H1 (cell line): ENCODE data around the gene RADX. TPM values are rescaled to one million over a fixed set of nuclear protein-coding genes. Genes with fewer than 3 reads are reported as not detected.

ENCODE experiments used
- CTCF ChIA-PET: fragments of 300-600 bp; sonication (Branson Sonifier 250); formaldehyde crosslinking; loops from one replicate; lab custom pipeline; 2021; ENCODE audit not compliant: partially characterized antibody; lab: Charles Lee
- POLR2A ChIA-PET: fragments of 300-600 bp; sonication (Branson Sonifier 250); formaldehyde crosslinking; loops from one replicate; lab custom pipeline; 2021; ENCODE audit warnings: inconsistent platforms; ENCODE audit not compliant: partially characterized antibody; lab: Charles Lee
- DNase-seq, 2 experiments: peaks; one replicate each; pipeline versions ENCODE4 v3.0.0 to v3.0.0-alpha.2; 2010 to 2022; ENCODE audit warnings: low spot score in 2 of 2, low read depth in 1 of 2, mixed read lengths in 1 of 2
- FAIRE-seq: peaks from 2 replicates; lab custom pipeline; 2011; peaks lifted over from hg19 to GRCh38; lab: Jason Lieb, UNC
- H2AFZ ChIP-seq: 2 replicates; pipeline ENCODE4 v1.8.1; 2012; ENCODE audit warnings: low read length, inconsistent platforms
- H2AK5ac ChIP-seq: 2 replicates; pipeline ENCODE4 v1.6.1; 2013; ENCODE audit warnings: low read depth, low read length
- H2BK120ac ChIP-seq: replicated peaks from 2 replicates; pipeline ENCODE3; 2013; ENCODE audit warnings: low read depth, low read length, inconsistent platforms
- H2BK12ac ChIP-seq: 2 replicates; pipeline ENCODE4 v1.6.1; 2013; ENCODE audit warnings: low read depth, low read length
- H2BK15ac ChIP-seq: 2 replicates; pipeline ENCODE4 v1.6.1; 2013; ENCODE audit warnings: low read length
- H2BK20ac ChIP-seq: 2 replicates; pipeline ENCODE4 v1.6.1; 2013; ENCODE audit warnings: low read length
- H2BK5ac ChIP-seq: 2 replicates; pipeline ENCODE4 v1.6.1; 2013; ENCODE audit warnings: low read depth, low read length
- H3K14ac ChIP-seq: 2 replicates; pipeline ENCODE4 v1.6.1; 2013; ENCODE audit warnings: inconsistent platforms; ENCODE audit not compliant: insufficient read length
- H3K18ac ChIP-seq: 2 replicates; pipeline ENCODE4 v1.6.1; 2013; ENCODE audit warnings: low read length; ENCODE audit errors: extremely low read depth
- H3K23ac ChIP-seq: 2 replicates; pipeline ENCODE4 v1.6.1; 2013; ENCODE audit warnings: inconsistent platforms; ENCODE audit not compliant: insufficient read length
- H3K23me2 ChIP-seq: 2 replicates; pipeline ENCODE4 v1.6.1; 2013; ENCODE audit warnings: low read depth, low read length
- H3K27ac ChIP-seq: 2 replicates; pipeline ENCODE4 v1.6.1; 2011; ENCODE audit warnings: low read depth, low read length, inconsistent platforms
- H3K27me3 ChIP-seq, 4 experiments: replicated peaks in 1 of 4; 1 replicate in 1 of 4; 2 replicates in 3 of 4; pipeline versions ENCODE4 v1.6.1 to v1.8.1; 2011 to 2013; ENCODE audit warnings: low read length in 3 of 4, mild to moderate bottlenecking in 3 of 4, inconsistent platforms in 2 of 4, mixed read lengths in 2 of 4, moderate library complexity in 1 of 4; ENCODE audit not compliant: control insufficient read depth in 3 of 4, insufficient read depth in 3 of 4; ENCODE audit errors: extremely low read depth in 1 of 4
- H3K36me3 ChIP-seq, 4 experiments: 2 replicates each; pipeline versions ENCODE4 v1.6.1 to v1.8.1; 2011 to 2013; ENCODE audit warnings: mild to moderate bottlenecking in 4 of 4, low read length in 3 of 4, moderate library complexity in 2 of 4, control low read depth in 1 of 4, inconsistent platforms in 1 of 4; ENCODE audit not compliant: insufficient read depth in 4 of 4, control insufficient read depth in 2 of 4
- H3K4ac ChIP-seq: replicated peaks from 2 replicates; pipeline ENCODE3; 2013; ENCODE audit warnings: low read length, low read depth, mixed read lengths, inconsistent platforms; ENCODE audit not compliant: insufficient read length
- H3K4me1 ChIP-seq, 4 experiments: replicated peaks in 1 of 4; 1 replicate in 1 of 4; 2 replicates in 3 of 4; pipeline versions ENCODE4 v1.6.1 to v1.8.1; 2011 to 2013; ENCODE audit warnings: low read length in 3 of 4, inconsistent platforms in 2 of 4, mixed read lengths in 1 of 4; ENCODE audit not compliant: insufficient read depth in 4 of 4, control insufficient read depth in 3 of 4
- H3K4me2 ChIP-seq, 2 experiments: 2 replicates each; pipeline versions ENCODE4 v1.6.1 to v1.8.1; 2011 to 2013; ENCODE audit warnings: low read depth in 2 of 2, low read length in 2 of 2, control low read depth in 1 of 2, inconsistent platforms in 1 of 2, mild to moderate bottlenecking in 1 of 2; ENCODE audit not compliant: insufficient read depth in 1 of 2
- H3K4me3 ChIP-seq, 4 experiments: fragments of 200-600, 300-600 bp in 1 of 4; sonication (generic), shearing (Covaris generic), sonication (Bioruptor Twin) in 1 of 4; 2 replicates each; pipeline versions ENCODE4 v1.5.1 to v1.8.1; 2011 to 2016; ENCODE audit warnings: low read length in 4 of 4, low read depth in 3 of 4, control low read depth in 2 of 4, inconsistent platforms in 2 of 4, mild to moderate bottlenecking in 2 of 4, mixed read lengths in 1 of 4, moderate library complexity in 1 of 4; ENCODE audit not compliant: insufficient read depth in 2 of 4; ENCODE audit errors: extremely low read depth in 1 of 4
- H3K56ac ChIP-seq: replicated peaks from 2 replicates; pipeline ENCODE3; 2013; ENCODE audit warnings: low read depth, mild to moderate bottlenecking, mixed read lengths, low read length, inconsistent platforms; ENCODE audit not compliant: insufficient read length
- H3K79me1 ChIP-seq: 2 replicates; pipeline ENCODE4 v1.6.1; 2013; ENCODE audit warnings: low read depth, low read length, control low read depth
- H3K79me2 ChIP-seq, 2 experiments: 2 replicates each; pipeline versions ENCODE4 v1.6.1 to v1.8.1; 2012 to 2013; ENCODE audit warnings: low read length in 2 of 2, mild to moderate bottlenecking in 2 of 2, inconsistent platforms in 1 of 2; ENCODE audit not compliant: insufficient read depth in 2 of 2, control insufficient read depth in 1 of 2
- H3K9ac ChIP-seq, 4 experiments: replicated peaks in 1 of 4; 1 replicate in 1 of 4; 2 replicates in 3 of 4; pipeline versions ENCODE4 v1.6.1 to v1.8.1; 2011 to 2013; ENCODE audit warnings: low read depth in 3 of 4, low read length in 3 of 4, control low read depth in 2 of 4, mild to moderate bottlenecking in 2 of 4, moderate library complexity in 2 of 4, inconsistent platforms in 1 of 4; ENCODE audit errors: extremely low read depth in 1 of 4
- H3K9me3 ChIP-seq, 2 experiments: 2 replicates each; pipeline versions ENCODE4 v1.6.1 to v1.8.1; 2012 to 2013; ENCODE audit warnings: mild to moderate bottlenecking in 2 of 2, moderate library complexity in 2 of 2, control low read depth in 1 of 2, inconsistent platforms in 1 of 2, low read depth in 1 of 2, low read length in 1 of 2, mixed read lengths in 1 of 2; ENCODE audit not compliant: insufficient read depth in 2 of 2
- H4K20me1 ChIP-seq, 2 experiments: replicated peaks in 1 of 2; 2 replicates each; pipeline versions ENCODE3 to v1.8.1; 2011 to 2013; ENCODE audit warnings: inconsistent platforms in 2 of 2, low read length in 2 of 2, mild to moderate bottlenecking in 1 of 2; ENCODE audit not compliant: insufficient read depth in 2 of 2, control insufficient read depth in 1 of 2
- H4K5ac ChIP-seq: 2 replicates; pipeline ENCODE4 v1.6.1; 2013; ENCODE audit warnings: low read length, low read depth, mixed read lengths, inconsistent platforms; ENCODE audit not compliant: insufficient read length
- H4K8ac ChIP-seq: 2 replicates; pipeline ENCODE4 v1.8.0; 2013; ENCODE audit warnings: mild to moderate bottlenecking, moderate library complexity, low read length, inconsistent platforms; ENCODE audit not compliant: insufficient read depth; ENCODE audit errors: extremely low read depth
- H4K91ac ChIP-seq: replicated peaks from 2 replicates; pipeline ENCODE3; 2013; ENCODE audit warnings: low read length, mixed read lengths, inconsistent platforms; ENCODE audit not compliant: insufficient read length
- BCL11A ChIP-seq, 2 experiments: IDR thresholded peaks; one replicate each; pipeline ENCODE4 v1.6.1; 2011; ENCODE audit warnings: low read depth in 2 of 2, low read length in 2 of 2, mild to moderate bottlenecking in 2 of 2
- CBX5 ChIP-seq: fragments of 300-800, 300-1000 bp; sonication (generic); IDR thresholded peaks from 2 replicates; pipeline ENCODE4 v1.7.1; 2016; ENCODE audit warnings: antibody characterized with exemption, low read length, low read depth
- CHD1 ChIP-seq: IDR thresholded peaks from 2 replicates; pipeline ENCODE4 v1.6.1; 2012; ENCODE audit warnings: low read depth, low read length, improper control_type of control experiment
- CTBP2 ChIP-seq: IDR thresholded peaks from 2 replicates; pipeline ENCODE4 v1.7.0; 2011; ENCODE audit warnings: borderline replicate concordance, mild to moderate bottlenecking, moderate library complexity, mixed read lengths, low read length; ENCODE audit not compliant: insufficient read depth, insufficient read length
- HDAC2 ChIP-seq, 2 experiments: fragments of 300-600 bp in 1 of 2; sonication (generic) in 1 of 2; IDR thresholded peaks; 2 replicates each; pipeline ENCODE4 v1.6.1; 2011 to 2012; ENCODE audit warnings: low read depth in 2 of 2, low read length in 2 of 2, mild to moderate bottlenecking in 2 of 2, moderate library complexity in 2 of 2, borderline replicate concordance in 1 of 2, inconsistent platforms in 1 of 2
- JUND ChIP-seq: IDR thresholded peaks from 2 replicates; pipeline ENCODE4 v1.6.1; 2011; ENCODE audit warnings: mild to moderate bottlenecking, improper control_type of control experiment, low read length
- KDM4A ChIP-seq: IDR thresholded peaks from one replicate; pipeline ENCODE4 v1.7.1; 2012; ENCODE audit warnings: low read depth, mild to moderate bottlenecking, moderate library complexity, low read length, inconsistent platforms; ENCODE audit not compliant: severe bottlenecking
- MAFK ChIP-seq: IDR thresholded peaks from 2 replicates; pipeline ENCODE4 v1.6.1; 2012; ENCODE audit warnings: low read depth, mild to moderate bottlenecking, improper control_type of control experiment, low read length
- NRF1 ChIP-seq: IDR thresholded peaks from 2 replicates; pipeline ENCODE4 v1.6.1; 2011; ENCODE audit warnings: mild to moderate bottlenecking, low read depth, low read length, improper control_type of control experiment
- POLR2A ChIP-seq, 2 experiments: IDR thresholded peaks; 1 replicate in 1 of 2; 2 replicates in 1 of 2; pipeline ENCODE4 v1.6.1; 2011; ENCODE audit warnings: low read depth in 2 of 2, low read length in 2 of 2, mild to moderate bottlenecking in 2 of 2; ENCODE audit errors: control extremely low read depth in 1 of 2
- RFX5 ChIP-seq: IDR thresholded peaks from 2 replicates; pipeline ENCODE4 v1.6.1; 2011; ENCODE audit warnings: low read depth, low read length, improper control_type of control experiment, borderline replicate concordance
- SIN3A ChIP-seq, 2 experiments: IDR thresholded peaks in 1 of 2; conservative IDR thresholded peaks in 1 of 2; 2 replicates each; pipeline ENCODE4 v1.6.1; 2011 to 2012; ENCODE audit warnings: low read length in 2 of 2, improper control_type of control experiment in 1 of 2, low read depth in 1 of 2, mild to moderate bottlenecking in 1 of 2
- SP1 ChIP-seq: IDR thresholded peaks from 2 replicates; pipeline ENCODE4 v1.6.1; 2011; ENCODE audit warnings: low read depth, low read length
- SRF ChIP-seq: IDR thresholded peaks from 2 replicates; pipeline ENCODE4 v1.6.1; 2011; ENCODE audit warnings: mild to moderate bottlenecking, low read depth, low read length, moderate library complexity
- YY1 ChIP-seq: IDR thresholded peaks from 2 replicates; pipeline ENCODE4 v1.6.1; 2011; ENCODE audit warnings: low read depth, mild to moderate bottlenecking, low read length
- WGBS, 2 experiments: shearing (Covaris generic) in 1 of 2; methylation state at CpG; one replicate each; pipeline versions ENCODE4 v1.1.6 to v1.1.7; 2013 to 2015; ENCODE audit warnings: low lambda C conversion rate in 2 of 2, mixed read lengths in 2 of 2, inconsistent platforms in 1 of 2, low coverage in 1 of 2, missing lambda C conversion rate in 1 of 2; ENCODE audit not compliant: insufficient replicate concordance in 2 of 2, insufficient coverage in 1 of 2, insufficient read length in 1 of 2; ENCODE audit errors: extremely low coverage in 1 of 2, missing lambda C conversion rate in 1 of 2; 5-methylcytosine and 5-hydroxymethylcytosine counted together
- polyA plus RNA-seq, 7 experiments: library from polyadenylated mRNA; depleted of rRNA in 3 of 7; stranded (reverse) in 5 of 7; unstranded in 2 of 7; fragments of >200 nt in 5 of 7; fragments of 200-250 nt in 2 of 7; gene quantifications; 1 replicate in 5 of 7; 2 replicates in 1 of 7; 4 replicates in 1 of 7; pipeline versions ENCODE4 v1.2.1 to v1.2.3, GENCODE V29; 2011 to 2013; ENCODE audit warnings: missing spikeins in 2 of 7, mixed read lengths in 2 of 7
- total RNA-seq: library from RNA; stranded (reverse); fragmentation: NEBNext Ultra II Directional; extraction: Animal tissue kit (Norgen Biotek cat#: 25700); gene quantifications from 2 replicates; pipeline ENCODE4 v1.2.1, GENCODE V29; 2021

RADX gene
- total and polyA plus RNA-seq, 2 of the 8 experiments (the other 6 are each of a cell fraction or from before 2014, with no cell fraction given), result 1.7 to 4.5 TPM

DNA sequence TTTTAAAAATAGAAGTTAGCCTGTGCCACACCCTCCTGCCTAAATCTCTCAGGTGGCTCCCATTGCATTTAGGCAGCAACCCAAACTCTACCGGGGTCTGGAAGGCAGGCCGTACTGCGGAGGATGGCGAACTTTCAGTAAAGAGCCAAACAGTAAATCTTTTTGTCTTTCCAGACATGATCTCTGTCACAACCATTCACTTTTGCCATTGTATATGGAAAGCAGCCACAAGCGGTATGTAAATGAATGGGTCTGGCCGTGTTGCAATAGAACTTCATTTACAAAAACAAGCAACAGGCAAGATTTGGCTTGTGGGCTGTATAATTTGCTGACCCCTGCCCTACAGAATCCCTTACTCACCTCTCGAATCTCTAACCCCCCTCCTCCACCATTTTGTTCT lies 3.3 kb downstream of the RADX start:
- Histone ChIP-seq H2BK120ac (no peak overlapping the region), H4K20me1 (no peaks in the 10 kb centered on the region), H3K4ac (no peak overlapping the region), H3K14ac (no peak overlapping the region), H3K79me1 (no peaks in the 10 kb centered on the region), H2BK5ac (no peak overlapping the region), H4K5ac (no peak overlapping the region), H3K18ac (no peak overlapping the region), H3K36me3 (no peaks in the 10 kb centered on the region), H3K4me3 (no peak overlapping the region), H4K91ac (no peak overlapping the region), H2AK5ac (no peak overlapping the region), H3K9me3 (no peaks in the 10 kb centered on the region), H3K4me2 (peak overlapping the region in 1 of 2 experiments; percentile 42; a peak in 1 of 4 replicates), H3K4me1 (0 out of 7 replicates have a peak, but pooled peaks cover 0 to 2% (median 0%) of the 10 kb centered on the region in 4 experiments), H3K27me3 (no peaks in the 10 kb centered on the region; a peak in 1 of 7 replicates), H4K8ac (no peak overlapping the region), H2BK12ac (no peak overlapping the region), H3K23me2 (peaks cover 2% of the 10 kb centered on the region; the same call in 1 of the 2 replicates), H3K79me2 (no peaks in the 10 kb centered on the region), H3K23ac (no peak overlapping the region), H3K9ac (no peak overlapping the region), H2BK15ac (no peak overlapping the region), H2AFZ (peak overlapping the region; percentile 76; the same call in 1 of the 2 replicates), H3K56ac (no peak overlapping the region), H2BK20ac (no peak overlapping the region), H3K27ac (no peak overlapping the region)
- CTCF ChIA-PET, result no interaction called here
- no peak for FAIRE-seq
- no peak for DNase-seq
- 55% methylated on average over 6 of the region's 7 CpGs; no CpG with 5 or more reads in 1 of the 2 experiments for WGBS, 2 experiments
- POLR2A ChIA-PET, result no interaction called here
- TF ChIP-seq RFX5, result no peak
- no peak for TF ChIP-seq KDM4A
- TF ChIP-seq BCL11A (IDR thresholded peaks at IDR 0.05; ENCODE audit: low read depth in 2 of 2, low read length in 2 of 2), result no peak
- TF ChIP-seq JUND, result no peak
- TF ChIP-seq SRF, result no peak
- TF ChIP-seq SP1, result no peak
- no peak for TF ChIP-seq HDAC2 (IDR thresholded peaks at IDR 0.05; ENCODE audit: borderline replicate concordance in 1 of 2, low read depth in 2 of 2, low read length in 2 of 2)
- TF ChIP-seq CTBP2, result no peak
- TF ChIP-seq POLR2A (IDR thresholded peaks at IDR 0.05; ENCODE audit: control extremely low read depth in 1 of 2, low read depth in 2 of 2, low read length in 2 of 2), result no peak
- TF ChIP-seq MAFK, result no peak
- TF ChIP-seq CBX5, result no peak
- no peak for TF ChIP-seq SIN3A (conservative IDR thresholded peaks at IDR 0.05 in 1 of 2, IDR thresholded peaks at IDR 0.05 in 1 of 2; ENCODE audit: low read depth in 1 of 2, low read length in 2 of 2)
- TF ChIP-seq YY1, result no peak
- TF ChIP-seq CHD1, result no peak
- TF ChIP-seq NRF1, result no peak
